HFFc6 (cell line): ENCODE measurements around the gene POLR1E. TPM values are rescaled to one million over a fixed set of nuclear protein-coding genes. Genes with fewer than 3 reads are reported as not detected.

Experiments used
- DNase-seq: peaks from one replicate; pipeline ENCODE4 v3.0.0-alpha.2; 2018
- H3K27ac Mint-ChIP-seq: 2 replicates; pipeline ENCODE4 v1.8.0; 2020; ENCODE audit warnings: mild to moderate bottlenecking, mixed read lengths
- H3K27me3 Mint-ChIP-seq: 2 replicates; pipeline ENCODE4 v1.8.0; 2021; ENCODE audit warnings: mild to moderate bottlenecking, moderate library complexity, mixed read lengths; ENCODE audit not compliant: insufficient read depth
- H3K36me3 Mint-ChIP-seq: 2 replicates; pipeline ENCODE4 v1.8.0; 2021; ENCODE audit warnings: low read depth, mixed read lengths
- H3K4me1 Mint-ChIP-seq: 2 replicates; pipeline ENCODE4 v1.8.0; 2020; ENCODE audit warnings: low read depth, mixed read lengths
- H3K4me3 Mint-ChIP-seq: 2 replicates; pipeline ENCODE4 v1.8.0; 2020; ENCODE audit warnings: mild to moderate bottlenecking, moderate library complexity, mixed read lengths
- H3K9me3 Mint-ChIP-seq: 2 replicates; pipeline ENCODE4 v1.8.0; 2020; ENCODE audit warnings: mild to moderate bottlenecking, mixed read lengths
- CTCF ChIP-seq: fragments of 200-600 bp; sonication (generic); IDR thresholded peaks from 2 replicates; pipeline ENCODE4 v1.5.0; 2021; ENCODE audit warnings: antibody characterized with exemption, mild to moderate bottlenecking
- total RNA-seq, 6 experiments: library from RNA; stranded (reverse); fragmentation: NEBNext Ultra II Directional; extraction: Animal tissue kit (Norgen Biotek cat#: 25700); gene quantifications; 2 replicates in 1 of 6; 3 replicates in 5 of 6; pipeline ENCODE4 v1.2.3, GENCODE V29; 2021

The POLR1E gene
- total RNA-seq, 6 experiments from 2014 or later = 31.0 to 38.5 (median 33.7) TPM

DNA sequence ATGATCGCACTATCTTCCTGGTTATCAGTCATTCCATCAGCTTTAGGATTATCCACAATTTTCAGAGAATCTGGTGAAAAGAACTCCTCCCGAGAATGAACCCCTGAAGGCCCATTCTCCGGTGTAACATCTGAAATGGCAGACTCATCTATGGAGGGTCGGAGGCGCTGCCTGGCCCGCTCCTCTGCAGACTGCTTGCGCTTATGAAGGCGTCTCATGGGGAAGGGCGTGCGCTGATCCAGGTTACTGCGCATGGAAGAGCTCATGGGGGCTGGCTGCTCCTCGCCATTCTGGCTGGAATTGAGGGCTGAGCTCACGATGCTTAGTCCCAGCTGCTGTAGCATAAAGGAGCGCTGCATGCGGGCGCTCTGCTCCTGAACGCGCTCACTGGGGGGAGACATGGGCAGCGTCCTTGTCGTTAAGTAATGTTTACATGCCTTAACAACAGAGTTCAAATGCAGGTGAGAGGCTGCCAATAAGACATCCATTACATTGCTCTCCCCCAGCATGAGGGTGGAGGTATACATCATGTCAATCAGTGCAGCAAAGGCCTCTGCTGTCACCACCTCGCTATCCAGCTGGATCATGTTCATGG is 43.9 kb upstream of the POLR1E start:
- peaks cover 22% of the 10 kb centered on the region for H3K4me1 Mint-ChIP-seq
- no peaks in the 10 kb centered on the region for H3K9me3 Mint-ChIP-seq
- H3K27ac Mint-ChIP-seq = no peak overlapping the region; the same call in 1 of the 2 replicates
- no peak for TF ChIP-seq CTCF
- no peak for DNase-seq
- H3K27me3 Mint-ChIP-seq = no peaks in the 10 kb centered on the region; the same call in none of the 2 replicates
- H3K36me3 Mint-ChIP-seq = peaks cover 35% of the 10 kb centered on the region
- H3K4me3 Mint-ChIP-seq = no peak overlapping the region

- Mint-ChIP-seq H3K36me3 (peaks cover 31% of the 10 kb centered on the region), H3K27ac (peak overlapping the region; percentile 31), H3K9me3 (no peaks in the 10 kb centered on the region), H3K27me3 (no peaks in the 10 kb centered on the region; the same call in none of the 2 replicates), H3K4me3 (no peak overlapping the region), H3K4me1 (peaks cover 26% of the 10 kb centered on the region)
- no peak for TF ChIP-seq CTCF
- DNase-seq = no peak
Measured at GRCh38 chr9:37442556-37442955, 43.2 kb upstream of the POLR1E start.

DNA sequence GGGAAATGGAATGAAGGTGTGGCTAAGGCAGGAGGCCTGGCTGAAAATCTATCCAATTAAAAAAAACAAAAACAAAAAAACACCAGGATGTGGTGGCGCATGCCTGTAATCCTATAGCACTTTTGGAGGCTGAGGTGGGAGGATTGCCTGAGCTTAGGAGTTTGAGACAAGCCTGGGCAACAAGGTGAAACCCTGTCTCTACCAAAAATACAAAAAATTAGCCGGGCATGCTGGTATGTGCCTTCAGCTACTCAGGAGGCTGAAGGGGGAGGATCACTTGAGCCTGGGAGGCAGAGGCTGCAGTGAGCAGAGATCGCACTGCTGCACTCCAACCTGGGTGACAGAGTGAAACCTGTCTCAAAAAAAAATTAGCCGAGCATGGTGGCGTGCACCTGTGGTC is 42.2 kb upstream of the POLR1E start:
- Mint-ChIP-seq H3K27me3 (no peaks in the 10 kb centered on the region; the same call in none of the 2 replicates), H3K9me3 (no peaks in the 10 kb centered on the region), H3K36me3 (peaks cover 28% of the 10 kb centered on the region), H3K4me1 (peaks cover 33% of the 10 kb centered on the region), H3K4me3 (no peak overlapping the region), H3K27ac (no peak overlapping the region; the same call in 1 of the 2 replicates)
- no peak for DNase-seq
- TF ChIP-seq CTCF = no peak

- DNase-seq = no peak
- Mint-ChIP-seq H3K36me3 (peaks cover 32% of the 10 kb centered on the region), H3K27me3 (no peaks in the 10 kb centered on the region; the same call in none of the 2 replicates), H3K4me1 (peaks cover 33% of the 10 kb centered on the region), H3K4me3 (no peak overlapping the region), H3K27ac (no peak overlapping the region), H3K9me3 (no peaks in the 10 kb centered on the region)
- TF ChIP-seq CTCF = no peak
Measured at GRCh38 chr9:37444890-37445289, 40.9 kb upstream of the POLR1E start.

DNA sequence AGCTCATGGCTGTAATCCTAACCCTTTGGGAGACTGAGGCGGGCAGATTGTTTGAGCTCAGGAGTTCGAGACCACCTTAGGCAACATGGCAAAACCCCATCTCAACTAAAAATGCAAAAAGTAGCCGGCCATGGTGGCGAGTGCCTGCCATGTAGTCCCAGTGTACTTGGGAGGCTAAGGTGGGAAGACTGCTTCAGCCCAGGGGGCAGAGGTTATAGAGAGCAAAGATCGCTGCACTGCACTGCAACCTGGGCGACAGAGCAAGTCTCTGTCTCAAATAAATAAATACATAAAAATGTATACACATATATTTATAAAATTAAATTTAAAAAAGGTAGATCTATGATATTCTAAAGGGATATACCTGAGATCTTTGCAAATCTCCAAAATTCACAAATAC is 39.9 kb upstream of the POLR1E start:
- Mint-ChIP-seq H3K36me3 (peaks cover 33% of the 10 kb centered on the region), H3K4me3 (no peak overlapping the region), H3K27ac (no peak overlapping the region), H3K4me1 (peaks cover 33% of the 10 kb centered on the region), H3K9me3 (no peaks in the 10 kb centered on the region), H3K27me3 (no peaks in the 10 kb centered on the region; the same call in none of the 2 replicates)
- no peak for TF ChIP-seq CTCF
- DNase-seq = no peak
